ENCODE measurements around the gene RAB2B.

GRCh38 chr14:21455912-21456667 is 20.7 kb downstream of the RAB2B start, which contains the start of gene CHD8:
- TF ChIP-seq EGR1 (IDR thresholded peaks at IDR 0.05) (no peak), ZBTB7A (IDR thresholded peaks at IDR 0.05; ENCODE audit: low read depth) (0 out of 2 replicates have a peak, but pooled peaks have one; percentile 38), RAD21 (IDR thresholded peaks at IDR 0.05; ENCODE audit: low read depth) (peak; percentile 49), EP300 (IDR thresholded peaks at IDR 0.05; ENCODE audit: borderline replicate concordance) (0 out of 2 replicates have a peak, but pooled peaks have one; percentile 15), CEBPB (IDR thresholded peaks at IDR 0.05) (no peak), MAX (IDR thresholded peaks at IDR 0.05) (peak; percentile 56), FOXM1 (IDR thresholded peaks at IDR 0.05; ENCODE audit: borderline replicate concordance, low read depth) (no peak), CREB1 (IDR thresholded peaks at IDR 0.05; ENCODE audit: low read depth) (0 out of 2 replicates have a peak, but pooled peaks have one; percentile 29)

Data from Ishikawa (cell line).